H9 (cell line): ENCODE measurements around the gene PGRMC1. TPM values are rescaled to one million over a fixed set of nuclear protein-coding genes. Genes with fewer than 3 reads are reported as not detected.
A peak's percentile ranks its signal among the peaks of the same experiment; 100 is the strongest.

Experiments used
- DNase-seq: peaks from one replicate; pipeline ENCODE4 v3.0.0-alpha.2; 2017
- H2AFZ ChIP-seq: one replicate; pipeline ENCODE4 v1.6.1; 2013; ENCODE audit warnings: mild to moderate bottlenecking, low read length, control low read depth, moderate library complexity
- H2AK5ac ChIP-seq: 2 replicates; pipeline ENCODE4 v1.6.1; 2013; ENCODE audit warnings: low read length, control low read depth, mixed read lengths; ENCODE audit not compliant: insufficient read length
- H2BK120ac ChIP-seq: one replicate; pipeline ENCODE4 v1.6.1; 2013; ENCODE audit warnings: low read depth, mild to moderate bottlenecking, low read length, control low read depth, inconsistent platforms; ENCODE audit not compliant: poor library complexity, severe bottlenecking
- H2BK12ac ChIP-seq: 2 replicates; pipeline ENCODE4 v1.6.1; 2013; ENCODE audit warnings: low read length, control low read depth, mixed read lengths, low read depth; ENCODE audit not compliant: insufficient read length
- H2BK15ac ChIP-seq: 2 replicates; pipeline ENCODE4 v1.6.1; 2013; ENCODE audit warnings: low read depth, low read length, control low read depth
- H2BK20ac ChIP-seq: one replicate; pipeline ENCODE4 v1.6.1; 2013; ENCODE audit warnings: low read depth, mild to moderate bottlenecking, low read length, control low read depth, inconsistent platforms; ENCODE audit not compliant: poor library complexity, severe bottlenecking
- H2BK5ac ChIP-seq: 2 replicates; pipeline ENCODE4 v1.6.1; 2013; ENCODE audit warnings: low read length, control low read depth, mixed read lengths; ENCODE audit not compliant: insufficient read length
- H3K14ac ChIP-seq: 2 replicates; pipeline ENCODE4 v1.6.1; 2013; ENCODE audit warnings: low read length, control low read depth; ENCODE audit not compliant: insufficient read depth
- H3K18ac ChIP-seq: 2 replicates; pipeline ENCODE4 v1.6.1; 2013; ENCODE audit warnings: low read depth, mild to moderate bottlenecking, mixed read lengths, low read length, control low read depth; ENCODE audit not compliant: insufficient read length
- H3K23ac ChIP-seq: 2 replicates; pipeline ENCODE4 v1.6.1; 2013; ENCODE audit warnings: low read length, control low read depth, mixed read lengths, low read depth; ENCODE audit not compliant: insufficient read length
- H3K23me2 ChIP-seq: 2 replicates; pipeline ENCODE4 v1.6.1; 2013; ENCODE audit warnings: low read depth, mild to moderate bottlenecking, mixed read lengths, low read length, control low read depth; ENCODE audit not compliant: insufficient read length, poor library complexity, severe bottlenecking
- H3K27ac ChIP-seq: 2 replicates; pipeline ENCODE4 v1.5.1; 2013; ENCODE audit warnings: low read length, control low read depth, mixed read lengths, low read depth; ENCODE audit not compliant: insufficient read length
- H3K27me3 ChIP-seq: 2 replicates; pipeline ENCODE4 v1.6.1; 2013; ENCODE audit warnings: low read length, control low read depth, inconsistent platforms; ENCODE audit not compliant: insufficient read depth
- H3K4ac ChIP-seq: 2 replicates; pipeline ENCODE4 v1.6.1; 2013; ENCODE audit warnings: low read depth, mild to moderate bottlenecking, control low read depth, inconsistent platforms, low read length, moderate library complexity
- H3K4me1 ChIP-seq: 2 replicates; pipeline ENCODE4 v1.6.1; 2013; ENCODE audit warnings: low read length, control low read depth, inconsistent platforms; ENCODE audit not compliant: insufficient read depth
- H3K4me2 ChIP-seq: 2 replicates; pipeline ENCODE4 v1.6.1; 2013; ENCODE audit warnings: low read length, control low read depth, mixed read lengths; ENCODE audit not compliant: insufficient read length, insufficient read depth
- H3K56ac ChIP-seq: 2 replicates; pipeline ENCODE4 v1.6.1; 2013; ENCODE audit warnings: low read depth, mild to moderate bottlenecking, mixed read lengths, low read length, control low read depth; ENCODE audit not compliant: insufficient read length
- H3K79me1 ChIP-seq: 2 replicates; pipeline ENCODE4 v1.6.1; 2013; ENCODE audit warnings: low read depth, mild to moderate bottlenecking, moderate library complexity, low read length, control low read depth, inconsistent platforms; ENCODE audit not compliant: insufficient read depth, poor library complexity, severe bottlenecking
- H3K79me2 ChIP-seq: 2 replicates; pipeline ENCODE4 v1.6.1; 2013; ENCODE audit warnings: low read length, control low read depth, inconsistent platforms; ENCODE audit not compliant: insufficient read depth
- H3K9ac ChIP-seq: 2 replicates; pipeline ENCODE4 v1.6.1; 2013; ENCODE audit warnings: low read length, control low read depth, mixed read lengths; ENCODE audit not compliant: insufficient read length; ENCODE audit errors: extremely low read depth
- H3K9me3 ChIP-seq: one replicate; pipeline ENCODE4 v1.6.1; 2013; ENCODE audit warnings: low read depth, low read length, inconsistent platforms; ENCODE audit not compliant: control insufficient read depth
- H3T11ph ChIP-seq: one replicate; pipeline ENCODE4 v1.6.1; 2013; ENCODE audit warnings: mild to moderate bottlenecking, low read length, control low read depth, inconsistent platforms
- H4K20me1 ChIP-seq: one replicate; pipeline ENCODE4 v1.6.1; 2013; ENCODE audit not compliant: control insufficient read depth, insufficient read length, insufficient read depth
- H4K5ac ChIP-seq: 2 replicates; pipeline ENCODE4 v1.6.1; 2013; ENCODE audit warnings: low read depth, mild to moderate bottlenecking, mixed read lengths, low read length, control low read depth; ENCODE audit not compliant: insufficient read length
- H4K8ac ChIP-seq: replicated peaks from 2 replicates; pipeline ENCODE4 v1.6.1; 2013; ENCODE audit warnings: low read length, control low read depth, mixed read lengths, low read depth; ENCODE audit not compliant: insufficient read length
- H4K91ac ChIP-seq: 2 replicates; pipeline ENCODE4 v1.6.1; 2013; ENCODE audit warnings: low read depth, mild to moderate bottlenecking, moderate library complexity, mixed read lengths, low read length, control low read depth; ENCODE audit not compliant: insufficient read length
- H3K27ac Mint-ChIP-seq, 3 experiments: 2 replicates in 2 of 3; 3 replicates in 1 of 3; pipeline ENCODE4 v1.8.0; 2020 to 2021; ENCODE audit warnings: mixed read lengths in 3 of 3, mild to moderate bottlenecking in 1 of 3, moderate library complexity in 1 of 3
- H3K27me3 Mint-ChIP-seq: 2 replicates; pipeline ENCODE4 v1.8.0; 2021; ENCODE audit warnings: low read depth, mild to moderate bottlenecking, moderate library complexity, mixed read lengths
- H3K36me3 Mint-ChIP-seq, 3 experiments: 2 replicates in 2 of 3; 3 replicates in 1 of 3; pipeline ENCODE4 v1.8.0; 2020 to 2021; ENCODE audit warnings: low read depth in 3 of 3, mixed read lengths in 3 of 3; ENCODE audit not compliant: insufficient read depth in 1 of 3
- H3K4me1 Mint-ChIP-seq, 2 experiments: 2 replicates each; pipeline ENCODE4 v1.8.0; 2020; ENCODE audit warnings: mixed read lengths in 2 of 2
- H3K4me3 Mint-ChIP-seq, 2 experiments: 2 replicates in 1 of 2; 3 replicates in 1 of 2; pipeline ENCODE4 v1.8.0; 2020 to 2021; ENCODE audit warnings: mild to moderate bottlenecking in 2 of 2, mixed read lengths in 2 of 2, moderate library complexity in 1 of 2
- H3K9me3 Mint-ChIP-seq, 2 experiments: 2 replicates in 1 of 2; 3 replicates in 1 of 2; pipeline ENCODE4 v1.8.0; 2020; ENCODE audit warnings: mild to moderate bottlenecking in 2 of 2, mixed read lengths in 2 of 2, moderate library complexity in 1 of 2
- WGBS: extraction: QIAGEN DNeasy Blood & Tissue Kit; methylation state at CpG from one replicate; pipeline ENCODE4 v1.1.7; 2013; ENCODE audit warnings: missing lambda C conversion rate, low lambda C conversion rate, mixed read lengths; ENCODE audit not compliant: insufficient read length; ENCODE audit errors: extremely low coverage; 5-methylcytosine and 5-hydroxymethylcytosine counted together
- total RNA-seq: library from RNA; stranded (reverse); gene quantifications from 2 replicates; pipeline ENCODE4 v1.2.1, GENCODE V29; 2021
- TF ChIP-seq, protein P1 (sequence below): fragments of 200-600 bp; sonication (generic); conservative IDR thresholded peaks from 3 replicates; pipeline ENCODE4 v1.8.0; 2021; ENCODE audit warnings: antibody characterized with exemption, mild to moderate bottlenecking

Gene PGRMC1
- total RNA-seq, 1 experiment from 2014 or later = 133 TPM

DNA sequence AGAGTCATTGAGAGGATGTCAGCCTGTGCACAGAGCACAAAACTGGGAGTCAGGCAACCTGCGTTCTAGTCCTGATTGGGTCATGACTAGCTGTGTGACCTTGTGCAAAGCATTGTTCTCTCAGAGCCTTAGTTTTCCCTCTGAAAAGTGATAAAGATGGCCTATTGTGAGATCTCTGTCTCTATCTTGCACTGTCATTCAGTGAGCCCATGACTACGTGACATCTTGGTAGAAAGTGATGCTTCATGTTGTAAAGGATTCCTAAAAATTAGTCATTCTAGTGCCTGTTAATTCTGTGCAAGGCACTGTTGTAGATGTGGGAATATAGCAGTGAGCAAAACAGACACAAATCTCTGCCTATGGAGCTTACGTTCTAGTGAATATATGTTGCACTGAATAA is 2.5 kb downstream of the PGRMC1 start:
- H2BK15ac ChIP-seq = no peak overlapping the region
- no peak overlapping the region for H4K91ac ChIP-seq
- no peaks in the 10 kb centered on the region; the same call in 1 of the 2 replicates for H3K4me1 ChIP-seq
- no peak overlapping the region for H2BK120ac ChIP-seq
- no peak overlapping the region for H3K18ac ChIP-seq
- H3K4me2 ChIP-seq = peak overlapping the region; percentile 68
- no peak overlapping the region for H3K23ac ChIP-seq
- H3K27ac ChIP-seq = no peak overlapping the region
- no peak overlapping the region for H3K14ac ChIP-seq
- H3K4me1 Mint-ChIP-seq = peaks cover 45 to 54% of the 10 kb centered on the region in 2 experiments
- H3K79me2 ChIP-seq = peaks cover 18% of the 10 kb centered on the region
- no peaks in the 10 kb centered on the region for H3K27me3 ChIP-seq
- H4K20me1 ChIP-seq = no peaks in the 10 kb centered on the region
- no peak overlapping the region for H2AK5ac ChIP-seq
- H3K56ac ChIP-seq = no peak overlapping the region
- peaks cover 12% of the 10 kb centered on the region for H3K23me2 ChIP-seq
- H3K9me3 Mint-ChIP-seq = peaks cover 59% of the 10 kb centered on the region in 2 experiments
- H3K4me3 Mint-ChIP-seq = peak overlapping the region; percentile 83 to 94
- no peak overlapping the region for H3T11ph ChIP-seq
- H4K8ac ChIP-seq = no peak overlapping the region
- H3K4ac ChIP-seq = no peak overlapping the region
- H2BK20ac ChIP-seq = no peak overlapping the region
- H3K36me3 Mint-ChIP-seq = peaks cover 33 to 46% (median 34%) of the 10 kb centered on the region in 3 experiments
- H3K27ac Mint-ChIP-seq = no peak overlapping the region
- no peak overlapping the region for H2AFZ ChIP-seq
- no peaks in the 10 kb centered on the region for H3K79me1 ChIP-seq
- DNase-seq = no peak
- H3K9ac ChIP-seq = peak overlapping the region; percentile 1
- H2BK5ac ChIP-seq = no peak overlapping the region
- H4K5ac ChIP-seq = no peak overlapping the region
- H3K27me3 Mint-ChIP-seq = no peaks in the 10 kb centered on the region
- no peak overlapping the region for H2BK12ac ChIP-seq
- TF ChIP-seq, protein P1, sequence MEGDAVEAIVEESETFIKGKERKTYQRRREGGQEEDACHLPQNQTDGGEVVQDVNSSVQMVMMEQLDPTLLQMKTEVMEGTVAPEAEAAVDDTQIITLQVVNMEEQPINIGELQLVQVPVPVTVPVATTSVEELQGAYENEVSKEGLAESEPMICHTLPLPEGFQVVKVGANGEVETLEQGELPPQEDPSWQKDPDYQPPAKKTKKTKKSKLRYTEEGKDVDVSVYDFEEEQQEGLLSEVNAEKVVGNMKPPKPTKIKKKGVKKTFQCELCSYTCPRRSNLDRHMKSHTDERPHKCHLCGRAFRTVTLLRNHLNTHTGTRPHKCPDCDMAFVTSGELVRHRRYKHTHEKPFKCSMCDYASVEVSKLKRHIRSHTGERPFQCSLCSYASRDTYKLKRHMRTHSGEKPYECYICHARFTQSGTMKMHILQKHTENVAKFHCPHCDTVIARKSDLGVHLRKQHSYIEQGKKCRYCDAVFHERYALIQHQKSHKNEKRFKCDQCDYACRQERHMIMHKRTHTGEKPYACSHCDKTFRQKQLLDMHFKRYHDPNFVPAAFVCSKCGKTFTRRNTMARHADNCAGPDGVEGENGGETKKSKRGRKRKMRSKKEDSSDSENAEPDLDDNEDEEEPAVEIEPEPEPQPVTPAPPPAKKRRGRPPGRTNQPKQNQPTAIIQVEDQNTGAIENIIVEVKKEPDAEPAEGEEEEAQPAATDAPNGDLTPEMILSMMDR = no peak
- peaks cover 21% of the 10 kb centered on the region for H3K9me3 ChIP-seq
- WGBS = no CpG with 5 or more reads among the region's 3 CpGs
